Measurements from ENCODE around the gene TMEM25.

GRCh38 chr11:118565051-118565450, 34.1 kb downstream of the TMEM25 start:
- TF ChIP-seq CTCF (IDR thresholded peaks at IDR 0.05 in 8 of 11, conservative IDR thresholded peaks at IDR 0.05 in 3 of 11) (no peak), POLR2AphosphoS5 (IDR thresholded peaks at IDR 0.05) (no peak)

All from spleen (tissue), 7 donors.